HG02763 (cell line): ENCODE data around the gene LTBP1.

Experiments used
- ATAC-seq: cut with Tn5 transposase; IDR thresholded peaks from one replicate; pipeline ENCODE4 v1.9.1; 2021; ENCODE audit warnings: mild to moderate bottlenecking, moderate library complexity; ENCODE audit not compliant: unreplicated experiment

The LTBP1 gene

GRCh38 chr2:33069894-33070651 lies 123.3 kb downstream of the LTBP1 start:
- ATAC-seq = no peak

GRCh38 chr2:33071591-33071990 lies 124.8 kb downstream of the LTBP1 start:
- ATAC-seq = no peak

- ATAC-seq = no peak
These were observed 125.9 kb downstream of the LTBP1 start for GRCh38 chr2:33072614-33073013.

GRCh38 chr2:33073018-33073417 lies 126.3 kb downstream of the LTBP1 start:
- no peak for ATAC-seq

- no peak for ATAC-seq
These were observed 127.4 kb downstream of the LTBP1 start for GRCh38 chr2:33074197-33074596.

- ATAC-seq = no peak
These were observed 130.6 kb downstream of the LTBP1 start for GRCh38 chr2:33077311-33077710.

- ATAC-seq = no peak
These were observed 131.1 kb downstream of the LTBP1 start for GRCh38 chr2:33077844-33078243.

- no peak for ATAC-seq
These were observed 134.9 kb downstream of the LTBP1 start for GRCh38 chr2:33081691-33082090.

- no peak for ATAC-seq
These were observed 137.1 kb downstream of the LTBP1 start for GRCh38 chr2:33083699-33084387.

GRCh38 chr2:33084433-33084832 lies 137.7 kb downstream of the LTBP1 start:
- no peak for ATAC-seq

- no peak for ATAC-seq
These were observed 138.9 kb downstream of the LTBP1 start for GRCh38 chr2:33085646-33086045.

- no peak for ATAC-seq
These were observed 139.8 kb downstream of the LTBP1 start for GRCh38 chr2:33086400-33087015.

GRCh38 chr2:33090553-33091134 lies 143.9 kb downstream of the LTBP1 start:
- no peak for ATAC-seq

GRCh38 chr2:33091541-33092123 lies 144.9 kb downstream of the LTBP1 start:
- no peak for ATAC-seq

GRCh38 chr2:33093283-33093993 lies 146.7 kb downstream of the LTBP1 start:
- no peak for ATAC-seq

GRCh38 chr2:33094303-33094702 lies 147.6 kb downstream of the LTBP1 start:
- no peak for ATAC-seq

GRCh38 chr2:33099989-33100388 lies 153.2 kb downstream of the LTBP1 start:
- ATAC-seq = no peak

- ATAC-seq = no peak
These were observed 154.2 kb downstream of the LTBP1 start for GRCh38 chr2:33100921-33101320.

GRCh38 chr2:33104052-33104623 lies 157.4 kb downstream of the LTBP1 start:
- ATAC-seq = no peak

GRCh38 chr2:33104726-33105125 lies 158.0 kb downstream of the LTBP1 start:
- ATAC-seq = no peak
